ENCODE measurements around the gene FOXK2.
"Not testable (repeated sequence)": the region's sequence is repeated elsewhere in the genome, so short reads cannot be mapped to it uniquely, and the experiment has no call there.

DNA sequence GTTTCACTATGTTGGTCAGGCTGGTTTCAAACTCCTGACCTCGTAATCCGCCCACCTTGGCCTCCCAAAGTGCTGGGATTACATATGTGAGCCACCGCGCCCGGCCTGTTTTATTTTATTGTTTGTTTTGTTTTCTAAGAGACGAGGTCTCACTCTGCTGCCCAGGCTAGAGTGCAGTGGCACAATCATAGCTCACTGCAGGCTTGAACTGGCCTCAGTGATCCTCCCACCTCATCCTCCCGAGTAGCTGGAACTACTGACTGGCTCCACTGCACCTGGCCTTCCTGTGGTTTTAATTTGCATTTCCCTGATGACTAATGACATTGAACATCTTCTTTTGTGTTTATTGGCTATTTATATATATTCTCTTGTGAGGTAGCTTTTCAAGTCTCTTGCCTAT lies 13.1 kb upstream of the FOXK2 start:
- TF ChIP-seq POLR2A (IDR thresholded peaks at IDR 0.05); CTCF (IDR thresholded peaks at IDR 0.05 in 4 of 5, conservative IDR thresholded peaks at IDR 0.05 in 1 of 5): not testable (repeated sequence)

All from gastrocnemius medialis (tissue), 4 donors.